ENCODE results near the gene CTAGE9.
"Not testable (repeated sequence)": the region's sequence is repeated elsewhere in the genome, so short reads cannot be mapped to it uniquely, and the experiment has no call there.

CTAGE9 gene

DNA sequence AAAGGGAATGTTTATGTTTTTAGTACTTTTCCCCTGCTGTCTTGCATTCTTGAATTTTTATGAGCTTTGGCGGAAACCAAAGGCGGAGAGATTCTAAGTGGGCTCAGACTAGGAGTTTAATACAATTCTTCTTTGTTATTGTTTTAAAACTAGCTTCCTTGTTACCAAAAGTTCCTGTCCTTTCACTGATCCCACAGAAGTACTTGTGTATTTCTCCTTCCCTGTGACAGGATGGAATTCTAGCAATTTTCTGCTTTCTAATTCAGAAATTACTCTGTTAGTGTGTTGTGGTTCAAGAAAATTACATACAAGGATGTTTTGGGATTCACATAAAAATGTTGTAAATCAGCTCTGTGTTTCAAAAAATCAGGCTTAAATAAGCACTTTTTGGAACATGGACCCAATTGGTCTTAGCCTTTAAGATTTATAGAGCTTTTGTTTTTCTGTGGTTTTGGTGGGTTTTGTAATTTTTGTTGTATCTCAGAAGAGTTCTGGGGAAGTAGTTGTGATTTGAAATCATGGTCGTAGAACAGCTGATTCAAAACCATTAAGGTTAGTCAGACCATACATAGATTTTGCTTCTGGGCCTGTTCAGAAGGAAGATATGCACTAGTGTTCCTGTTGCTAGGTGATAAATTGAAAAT is 17.6 kb upstream of the CTAGE9 start:
- no peak for DNase-seq (ENCODE audit: low read depth in 2 of 2, low spot score in 1 of 2)

DNA sequence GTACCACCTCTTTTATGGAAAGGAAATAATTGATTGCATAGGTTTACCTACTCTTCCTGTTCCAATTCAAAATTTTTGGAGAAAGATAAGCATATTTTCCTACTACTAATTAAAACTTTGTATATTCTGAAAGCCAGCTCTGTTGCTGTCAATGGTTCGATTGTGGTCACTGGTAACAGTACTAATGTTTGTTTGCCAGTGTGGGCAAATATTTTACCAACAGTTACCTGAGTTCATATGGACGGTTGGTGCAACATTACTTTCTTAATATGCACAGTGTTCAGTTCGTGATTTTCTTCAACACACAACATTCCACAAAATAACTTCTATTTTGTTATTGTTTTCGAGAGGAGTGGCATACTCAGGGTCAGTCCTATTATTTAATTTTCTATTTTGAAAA is 17.1 kb upstream of the CTAGE9 start:
- no peak for DNase-seq (ENCODE audit: low read depth in 2 of 2, low spot score in 1 of 2)

DNA sequence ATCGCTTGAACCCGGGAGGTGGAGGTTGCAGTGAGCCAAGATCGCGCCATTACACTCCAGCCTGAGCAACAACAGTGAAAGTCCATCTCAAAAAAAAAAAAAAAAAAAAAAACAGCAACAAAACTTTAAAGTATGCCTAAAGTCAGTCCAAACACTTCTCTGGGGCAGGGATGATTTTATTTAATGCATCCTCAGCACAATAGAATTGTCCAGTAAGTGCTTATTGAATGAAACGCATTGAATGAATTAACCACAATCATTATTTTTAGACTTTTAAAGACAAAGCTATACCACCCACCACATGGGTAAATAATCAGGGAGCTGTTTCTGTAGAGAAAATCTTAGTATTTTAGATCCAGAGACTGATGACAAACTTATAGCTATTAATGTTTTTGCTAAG is 16.6 kb upstream of the CTAGE9 start:
- DNase-seq (ENCODE audit: low read depth in 2 of 2, low spot score in 1 of 2): no peak

DNA sequence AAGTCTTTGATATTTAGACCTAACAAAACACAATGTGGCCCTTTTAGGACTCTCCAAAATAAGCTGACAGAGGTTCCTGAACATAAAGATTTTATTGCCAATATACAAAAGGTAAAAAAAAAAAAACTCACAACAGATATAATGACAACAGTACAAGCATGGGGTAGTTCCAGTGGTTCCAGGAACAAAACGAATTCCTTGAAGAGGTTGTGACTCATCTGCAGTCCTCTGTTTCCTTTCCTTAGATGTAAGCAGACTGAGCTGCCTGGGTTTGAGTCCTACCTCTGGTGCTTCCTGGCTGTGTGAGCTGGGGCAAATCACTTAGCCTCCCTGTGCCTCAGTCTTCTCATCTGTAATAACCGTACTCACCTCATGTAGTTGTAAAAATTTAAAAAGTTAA is 13.3 kb upstream of the CTAGE9 start:
- DNase-seq (ENCODE audit: low read depth in 2 of 2, low spot score in 1 of 2): no peak

DNA sequence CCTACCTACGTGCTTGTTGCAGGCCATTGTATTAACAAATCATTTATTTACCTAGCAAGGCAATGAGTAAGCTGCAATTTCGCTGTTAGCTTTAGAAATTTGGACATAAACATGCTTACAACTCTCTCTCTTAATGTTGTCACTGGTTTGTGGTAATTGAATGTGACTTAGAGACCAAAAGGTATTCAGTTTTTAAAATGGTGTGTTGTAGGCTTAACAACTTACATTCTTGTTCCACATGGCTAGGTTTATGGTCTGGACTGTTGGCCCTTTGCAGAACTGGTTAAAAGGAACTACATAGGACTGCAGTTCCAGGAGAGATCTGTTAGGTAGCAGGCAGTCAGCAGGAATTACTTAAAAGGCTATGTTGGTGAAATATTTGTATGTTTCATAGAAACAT is 10.3 kb upstream of the CTAGE9 start:
- DNase-seq (ENCODE audit: low read depth in 2 of 2, low spot score in 1 of 2): no peak

DNA sequence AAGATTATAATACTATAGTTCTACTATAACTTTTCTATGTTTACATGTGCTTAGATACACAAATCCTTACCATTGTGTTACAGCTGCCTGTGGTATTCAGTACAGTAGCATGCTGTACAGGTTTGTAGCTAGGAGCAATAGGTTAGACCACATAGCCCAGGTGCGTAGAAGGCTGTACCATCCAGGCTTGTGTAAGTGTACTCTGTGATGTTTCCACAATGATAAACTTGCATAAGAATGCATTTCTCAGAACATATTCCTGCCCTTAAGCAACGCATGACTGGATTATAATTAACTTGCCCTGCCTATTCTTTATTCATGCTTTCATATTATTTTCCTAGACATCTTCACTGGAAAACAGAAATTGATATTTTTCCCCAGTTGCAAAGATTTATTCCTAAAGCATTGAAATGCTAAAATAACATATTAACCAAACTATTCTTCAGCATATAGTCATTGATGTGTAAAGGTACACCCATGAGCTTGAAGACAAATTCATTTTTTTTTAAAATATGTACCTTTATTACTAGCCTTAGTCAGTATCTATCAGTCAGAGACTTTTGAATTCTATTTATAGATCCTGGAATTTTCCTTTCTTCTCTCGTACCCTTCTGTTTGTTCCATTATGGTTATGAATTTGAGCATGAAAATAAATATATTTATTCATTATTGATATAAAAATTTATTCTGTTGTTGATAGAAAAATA is 7.2 kb upstream of the CTAGE9 start:
- no peak for DNase-seq (ENCODE audit: low read depth in 2 of 2, low spot score in 1 of 2)

DNA sequence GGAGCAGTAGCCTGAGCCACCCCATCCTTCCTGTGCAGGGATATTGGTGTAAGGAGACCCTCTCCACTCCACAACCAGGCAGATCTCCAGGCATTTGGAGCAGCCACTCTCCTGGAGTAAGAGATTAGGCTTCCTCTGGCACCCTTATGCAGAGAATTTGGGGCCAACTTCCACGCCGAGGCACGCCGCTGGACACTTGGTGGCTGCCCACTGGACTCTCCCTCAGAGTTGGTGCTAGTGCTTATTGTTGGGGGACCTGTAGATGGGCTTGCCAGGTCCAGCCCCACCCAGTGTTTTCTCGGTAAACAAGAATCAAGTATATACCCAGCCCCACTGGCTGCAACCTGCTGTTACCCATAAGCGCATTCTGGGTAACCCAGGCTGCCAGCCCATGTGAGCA is 4.8 kb upstream of the CTAGE9 start:
- not testable (repeated sequence) for DNase-seq (ENCODE audit: low read depth in 2 of 2, low spot score in 1 of 2)

DNA sequence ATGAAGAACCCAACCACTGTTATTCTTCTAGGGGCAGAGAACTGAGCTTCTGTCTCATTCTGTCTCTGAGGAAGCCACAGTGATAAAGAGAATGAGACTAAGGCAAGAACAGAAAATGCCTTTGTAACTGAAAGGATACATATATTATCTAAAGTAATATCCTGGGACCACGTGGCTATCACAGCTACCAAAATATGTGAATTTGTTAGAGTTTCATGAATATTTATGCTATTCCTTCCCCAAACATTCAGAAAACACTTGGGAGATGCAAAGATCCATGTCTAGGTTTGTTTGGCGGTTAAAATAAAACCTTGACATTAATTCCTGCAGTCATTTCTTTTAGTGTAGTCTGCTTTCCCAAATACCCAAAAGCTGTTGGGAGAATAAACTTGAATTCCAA is 6.9 kb downstream of the CTAGE9 start:
- not testable (repeated sequence) for DNase-seq (ENCODE audit: low read depth in 2 of 2, low spot score in 1 of 2)

DNA sequence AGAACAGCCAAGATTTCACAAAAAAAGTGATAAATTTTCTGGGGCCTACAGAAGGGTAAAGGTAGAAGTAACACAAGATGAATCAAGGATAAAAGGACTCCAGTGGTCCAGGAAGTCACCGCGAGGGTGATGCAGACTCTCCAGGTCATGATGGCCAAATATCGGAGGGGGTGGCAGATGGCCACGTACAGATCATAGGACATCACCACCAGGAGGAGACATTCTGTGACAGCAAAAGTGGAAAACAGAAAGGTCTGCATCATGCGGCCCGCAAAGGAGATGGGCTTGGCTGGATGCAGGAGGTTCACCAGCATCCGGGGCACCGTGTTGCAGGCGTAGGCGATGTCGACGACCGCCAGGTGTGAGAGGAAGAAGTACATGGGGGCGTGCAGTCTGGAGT is 10.0 kb downstream of the CTAGE9 start:
- not testable (repeated sequence) for DNase-seq (ENCODE audit: low read depth in 2 of 2, low spot score in 1 of 2)

DNA sequence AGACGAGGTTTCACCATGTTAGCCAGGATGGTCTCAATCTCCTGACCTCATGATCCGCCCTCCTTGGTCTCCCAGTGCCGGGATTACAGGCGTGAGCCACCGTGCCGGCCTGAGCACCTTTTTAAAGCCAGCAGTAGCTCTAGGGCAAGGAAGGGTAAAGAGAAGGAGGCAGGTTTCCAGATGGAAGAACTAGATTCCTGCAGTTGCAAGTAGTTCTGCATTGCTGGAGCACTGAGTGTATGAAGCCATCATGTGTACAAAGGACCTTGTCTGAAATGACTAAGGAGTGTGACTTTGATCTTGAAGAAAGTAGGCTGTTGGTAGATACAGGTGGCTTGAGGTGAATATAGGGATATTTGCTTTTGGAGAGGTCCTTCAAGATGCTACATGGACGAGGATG is 13.9 kb downstream of the CTAGE9 start:
- DNase-seq (ENCODE audit: low read depth in 2 of 2, low spot score in 1 of 2): no peak

DNA sequence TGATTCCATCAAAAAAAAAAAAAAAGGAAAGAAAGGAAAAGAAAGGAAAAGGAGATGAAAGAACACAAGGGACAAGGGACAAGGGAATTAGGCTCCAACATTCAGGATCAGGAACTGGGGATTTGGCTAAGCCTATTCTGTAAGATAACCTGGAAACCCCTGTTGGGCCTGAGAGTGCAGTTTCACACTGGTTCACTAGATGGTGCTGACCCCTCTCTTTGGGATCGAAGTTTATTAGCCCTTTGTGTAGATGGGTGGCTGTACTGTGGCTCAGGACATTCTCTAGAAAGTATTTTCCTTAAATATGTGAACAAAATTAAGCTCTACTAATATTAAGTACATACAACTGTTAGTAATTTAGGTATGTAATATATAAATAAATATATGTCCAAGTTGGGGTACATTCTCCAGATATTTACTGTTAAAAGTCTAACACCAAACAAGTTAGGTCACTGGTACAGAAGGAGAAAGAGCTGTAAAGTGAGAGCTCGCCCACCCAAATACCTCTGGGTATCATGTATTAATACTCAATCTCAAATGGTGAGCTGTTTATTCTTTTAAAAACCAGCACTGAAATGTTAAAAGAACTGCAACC is 15.9 kb downstream of the CTAGE9 start:
- no peak for DNase-seq (ENCODE audit: low read depth in 2 of 2, low spot score in 1 of 2)

DNA sequence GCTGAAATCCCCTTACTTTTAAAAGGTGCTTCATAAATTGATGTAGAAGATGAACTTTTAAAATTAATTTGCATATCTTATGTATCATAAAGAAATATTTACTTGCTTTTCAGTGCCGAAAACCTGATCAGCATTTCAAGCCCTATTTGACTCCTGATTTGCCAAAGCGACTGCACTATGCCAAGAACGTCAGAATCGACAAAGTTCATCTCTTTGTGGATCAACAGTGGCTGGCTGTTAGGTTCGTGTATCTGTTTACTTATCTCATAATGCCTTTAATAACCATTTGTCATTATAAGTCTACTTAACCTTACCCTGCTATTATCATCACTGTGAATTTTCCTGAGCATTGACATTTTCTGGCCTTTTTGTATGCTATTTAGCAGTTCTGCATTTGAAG is 17.4 kb downstream of the CTAGE9 start:
- no peak for DNase-seq (ENCODE audit: low read depth in 2 of 2, low spot score in 1 of 2)

DNA sequence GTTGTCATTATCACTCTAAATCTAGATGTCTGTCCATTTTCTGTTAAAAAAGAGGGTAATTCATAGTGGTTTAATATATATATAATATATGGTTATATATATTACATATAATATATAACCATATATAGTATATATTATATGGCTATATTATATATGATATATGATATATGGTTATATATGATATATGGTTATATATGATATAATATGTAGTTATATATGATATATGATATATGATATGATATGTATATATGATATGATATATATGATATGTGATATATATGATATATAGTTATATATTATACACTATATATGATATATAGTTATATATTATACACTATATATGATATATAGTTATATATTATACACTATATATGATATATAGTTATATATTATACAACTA is 18.2 kb downstream of the CTAGE9 start:
- no peak for DNase-seq (ENCODE audit: low read depth in 2 of 2, low spot score in 1 of 2)

DNA sequence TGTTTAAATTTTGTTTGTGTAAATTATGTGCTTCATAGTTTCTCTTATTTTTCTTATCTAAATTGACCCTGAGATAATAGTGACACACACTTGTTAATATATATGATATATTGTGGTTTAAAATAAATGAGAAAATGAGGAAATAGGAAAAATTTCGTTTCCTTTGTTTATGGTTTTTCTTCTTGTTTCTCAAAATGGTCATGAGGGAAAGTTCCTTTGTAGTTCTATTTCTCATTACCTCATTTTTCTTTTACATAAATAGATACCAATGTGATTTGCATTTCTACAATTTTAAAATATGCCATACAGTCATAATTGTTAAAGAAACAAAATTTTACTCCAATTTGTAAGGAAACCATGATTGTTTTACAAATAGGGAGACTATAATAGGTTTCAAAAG is 18.8 kb downstream of the CTAGE9 start:
- DNase-seq (ENCODE audit: low read depth in 2 of 2, low spot score in 1 of 2): no peak

DNA sequence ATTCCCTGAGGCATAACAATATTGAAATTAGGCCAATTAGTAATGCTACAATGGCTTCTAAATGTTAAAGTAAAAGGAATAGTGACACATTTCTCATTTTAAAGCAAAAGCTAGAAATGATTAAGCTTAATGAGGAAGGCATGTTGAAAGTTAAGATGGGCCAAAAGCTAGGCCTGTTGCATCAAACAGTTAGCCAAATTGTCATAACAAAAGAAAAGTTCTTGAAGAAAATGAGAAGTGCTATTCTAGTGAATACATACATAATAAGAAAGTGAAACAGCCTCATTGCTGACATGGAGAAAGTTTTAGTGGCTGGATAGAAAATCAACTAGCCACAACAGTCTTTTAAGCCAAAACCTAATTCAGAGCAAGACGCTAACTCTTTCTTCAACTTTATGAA is 22.5 kb downstream of the CTAGE9 start:
- DNase-seq (ENCODE audit: low read depth in 2 of 2, low spot score in 1 of 2): no peak

DNA sequence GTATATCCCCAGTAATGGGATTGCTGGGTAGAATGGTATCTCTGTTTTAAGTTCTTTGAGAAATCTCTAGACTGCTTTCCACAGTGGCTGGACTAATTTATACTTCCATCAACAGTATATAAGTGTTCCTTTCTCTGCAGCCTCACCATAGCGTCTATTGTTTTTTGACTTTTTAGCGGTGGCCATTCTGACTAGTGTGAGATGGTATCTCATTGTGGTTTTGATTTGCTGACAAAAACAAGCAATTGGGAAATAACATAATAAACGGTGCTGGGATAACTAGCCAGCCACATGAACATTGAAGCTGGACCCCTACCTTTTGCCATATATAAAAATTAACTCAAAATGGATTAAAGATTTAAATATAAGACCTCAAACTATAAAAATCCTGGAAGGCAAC is 23.8 kb downstream of the CTAGE9 start:
- DNase-seq (ENCODE audit: low read depth in 2 of 2, low spot score in 1 of 2): no peak

DNA sequence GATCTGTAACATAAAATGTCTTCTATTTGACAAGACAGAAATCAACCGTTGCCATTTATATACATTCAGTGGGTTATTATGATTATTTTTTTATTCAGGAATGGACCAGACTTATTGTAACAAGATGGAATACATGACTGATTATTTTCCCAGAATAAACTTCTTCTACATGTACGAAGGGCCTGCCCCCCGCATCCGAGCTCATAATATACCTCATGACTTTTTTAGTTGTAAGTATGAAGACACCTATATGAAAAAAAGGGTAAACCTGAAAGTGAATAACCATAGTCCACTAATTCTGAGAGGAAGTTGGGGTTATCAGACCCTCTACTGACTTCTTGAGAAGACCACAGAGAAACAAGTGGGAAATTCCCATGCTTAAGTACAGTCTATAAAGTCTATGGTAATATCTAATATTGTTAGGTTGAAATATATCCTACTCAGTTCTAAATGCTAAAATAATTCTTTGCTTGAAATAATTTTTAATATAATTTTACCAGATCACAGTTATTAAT is 25.5 kb downstream of the CTAGE9 start:
- no peak for DNase-seq (ENCODE audit: low read depth in 2 of 2, low spot score in 1 of 2)

DNA sequence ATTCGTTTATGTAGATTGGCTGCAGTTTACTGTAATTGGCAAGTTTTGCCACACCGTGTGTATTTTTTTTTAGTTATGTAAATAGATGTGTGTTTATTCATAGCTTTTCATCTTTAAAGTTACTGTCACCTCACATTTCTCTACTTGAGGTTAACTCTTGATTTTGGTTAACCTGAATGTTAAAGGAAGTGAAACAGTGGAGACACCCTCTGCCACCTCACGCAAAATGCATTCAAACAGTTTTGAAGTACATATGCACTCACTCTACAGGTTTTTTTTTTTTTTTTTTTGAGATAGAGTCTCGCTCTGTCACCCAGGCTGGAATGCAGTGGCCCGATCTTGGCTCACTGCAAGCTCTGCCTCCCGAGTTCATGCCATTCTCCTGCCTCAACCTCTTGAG is 27.3 kb downstream of the CTAGE9 start:
- DNase-seq (ENCODE audit: low read depth in 2 of 2, low spot score in 1 of 2): no peak

DNA sequence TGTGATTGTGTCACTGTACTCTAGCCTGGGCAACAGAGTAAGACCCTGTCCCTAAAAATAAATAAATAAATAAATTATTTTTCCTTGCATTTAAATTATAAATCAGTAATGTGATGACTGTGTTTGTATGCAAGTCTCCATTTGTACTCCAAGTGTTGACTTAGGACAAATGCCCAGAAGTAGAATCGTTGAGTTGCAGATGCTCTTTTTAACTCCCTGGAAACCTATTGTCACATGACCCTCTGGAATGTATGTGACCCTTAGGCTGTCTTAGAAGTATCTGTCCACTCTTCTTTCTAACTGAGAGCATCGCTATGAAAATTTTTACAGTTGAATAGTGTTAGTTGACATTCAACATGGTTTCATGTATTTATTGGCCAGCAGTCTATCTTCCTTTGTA is 28.4 kb downstream of the CTAGE9 start:
- DNase-seq (ENCODE audit: low read depth in 2 of 2, low spot score in 1 of 2): no peak

DNA sequence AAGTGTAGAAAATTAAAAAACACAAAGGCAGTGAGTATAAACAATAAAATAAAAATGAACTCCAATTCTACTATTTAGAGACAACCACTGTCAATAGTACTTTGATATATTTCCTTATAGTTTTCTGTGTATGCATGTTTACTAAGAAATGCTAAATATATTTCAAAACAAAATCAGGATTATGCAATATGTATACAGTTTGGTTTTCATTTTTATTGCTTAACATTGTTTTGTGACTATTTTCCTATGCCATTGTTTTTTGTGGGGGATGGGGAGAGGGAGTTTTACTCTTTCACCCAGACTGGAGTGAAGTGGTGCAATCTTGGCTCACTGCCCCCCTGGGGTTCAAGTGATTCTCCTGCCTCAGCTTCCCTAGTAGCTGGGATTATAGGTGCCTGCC is 29.2 kb downstream of the CTAGE9 start:
- DNase-seq (ENCODE audit: low read depth in 2 of 2, low spot score in 1 of 2): no peak

DNA sequence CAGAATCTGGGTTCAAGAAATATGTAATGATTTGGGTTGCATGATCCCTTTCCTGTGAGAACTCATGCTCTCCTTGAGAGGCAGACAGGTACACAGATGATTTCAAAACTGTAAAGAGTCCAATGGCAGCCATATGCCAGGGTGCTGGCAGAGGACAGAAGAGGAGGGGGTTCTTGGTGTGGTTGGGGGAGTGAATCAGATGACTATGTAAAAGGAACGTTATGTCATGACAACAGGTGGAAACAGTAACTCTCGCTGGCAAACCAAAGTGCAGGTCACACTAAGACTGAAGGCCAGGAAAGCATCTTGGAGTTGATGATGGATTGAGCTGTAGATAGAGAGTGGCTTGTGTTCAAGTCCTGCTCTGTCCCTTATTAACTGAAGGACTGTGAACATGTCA is 29.9 kb downstream of the CTAGE9 start:
- DNase-seq (ENCODE audit: low read depth in 2 of 2, low spot score in 1 of 2): no peak

DNA sequence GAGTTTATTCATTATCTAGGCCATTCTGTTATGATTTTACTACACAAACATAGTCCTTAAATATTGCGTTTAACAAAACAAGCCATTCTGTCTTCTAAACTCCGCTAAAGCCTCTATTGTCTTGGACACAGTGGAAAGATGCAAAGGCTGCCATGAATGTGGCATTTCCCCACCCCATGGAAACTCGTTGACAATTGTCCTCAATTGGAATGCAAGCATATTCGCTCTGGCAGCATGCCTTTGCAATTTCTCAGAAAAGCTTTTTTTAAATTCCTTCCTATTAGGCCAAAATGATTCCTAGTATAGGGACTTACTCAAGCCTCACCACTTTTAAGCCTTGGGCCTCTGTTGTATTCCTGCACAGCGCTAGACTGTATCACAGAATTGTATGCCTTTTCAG is 32.4 kb downstream of the CTAGE9 start:
- no peak for DNase-seq (ENCODE audit: low read depth in 2 of 2, low spot score in 1 of 2)

DNA sequence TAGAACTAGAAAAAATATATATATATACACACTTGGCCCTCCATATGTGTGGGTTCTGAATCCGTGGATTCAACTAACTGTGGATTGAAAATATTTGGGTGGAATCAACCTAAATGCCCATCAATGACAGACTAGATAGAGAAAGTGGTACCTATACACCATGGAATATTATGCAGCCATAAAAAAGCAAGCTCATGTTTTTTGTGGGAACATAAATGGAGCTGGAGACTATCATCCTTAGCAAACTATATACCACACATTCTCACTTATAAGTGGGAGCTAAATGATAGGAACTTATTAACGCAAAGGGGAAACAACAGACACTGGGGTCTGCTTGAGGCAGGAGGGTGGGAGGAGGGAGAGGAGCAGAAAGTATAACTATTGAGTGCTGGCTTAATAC is 37.6 kb downstream of the CTAGE9 start:
- DNase-seq (ENCODE audit: low read depth in 2 of 2, low spot score in 1 of 2): no peak

Measured in stimulated activated CD8-positive, alpha-beta memory T cell treated with anti-CD3 and anti-CD28 coated beads, Interleukin-4, amount 100 ng/mL, for 1 hour (primary cell).